ENCODE results near the gene DLG1.

Gene DLG1

DNA sequence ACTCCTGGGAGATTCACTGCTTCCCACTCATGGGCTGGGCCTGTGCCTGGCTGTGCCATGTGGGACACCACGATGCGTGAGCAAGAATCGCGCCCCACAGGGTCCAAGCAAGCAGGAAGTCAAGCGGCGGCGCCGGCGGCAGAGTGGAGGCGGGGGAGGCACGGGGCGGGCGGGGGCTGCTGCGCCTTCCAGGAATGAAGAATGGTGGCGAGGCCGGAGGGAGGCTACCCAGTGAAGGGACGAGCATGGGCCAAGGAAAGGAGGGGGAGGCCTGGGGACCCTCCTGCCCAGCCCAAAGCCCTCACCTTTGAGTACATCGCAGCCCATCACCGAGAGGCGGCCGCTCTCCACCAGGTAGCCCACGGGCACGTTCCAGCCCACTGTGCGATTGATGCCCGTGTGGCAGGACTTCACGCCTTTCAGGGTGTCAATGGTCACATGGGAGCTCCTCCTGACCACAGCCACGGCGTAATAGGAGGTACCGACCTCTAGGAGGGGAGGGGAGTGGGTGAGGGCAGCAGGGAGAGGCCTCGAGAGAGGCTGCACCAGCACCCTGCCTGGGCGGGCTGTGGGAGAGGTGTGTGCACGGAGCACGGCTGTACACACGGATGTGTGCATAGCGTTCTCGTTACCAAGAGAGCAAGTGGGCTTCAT is 274.3 kb downstream of the DLG1 start:
- TF ChIP-seq, protein P1, sequence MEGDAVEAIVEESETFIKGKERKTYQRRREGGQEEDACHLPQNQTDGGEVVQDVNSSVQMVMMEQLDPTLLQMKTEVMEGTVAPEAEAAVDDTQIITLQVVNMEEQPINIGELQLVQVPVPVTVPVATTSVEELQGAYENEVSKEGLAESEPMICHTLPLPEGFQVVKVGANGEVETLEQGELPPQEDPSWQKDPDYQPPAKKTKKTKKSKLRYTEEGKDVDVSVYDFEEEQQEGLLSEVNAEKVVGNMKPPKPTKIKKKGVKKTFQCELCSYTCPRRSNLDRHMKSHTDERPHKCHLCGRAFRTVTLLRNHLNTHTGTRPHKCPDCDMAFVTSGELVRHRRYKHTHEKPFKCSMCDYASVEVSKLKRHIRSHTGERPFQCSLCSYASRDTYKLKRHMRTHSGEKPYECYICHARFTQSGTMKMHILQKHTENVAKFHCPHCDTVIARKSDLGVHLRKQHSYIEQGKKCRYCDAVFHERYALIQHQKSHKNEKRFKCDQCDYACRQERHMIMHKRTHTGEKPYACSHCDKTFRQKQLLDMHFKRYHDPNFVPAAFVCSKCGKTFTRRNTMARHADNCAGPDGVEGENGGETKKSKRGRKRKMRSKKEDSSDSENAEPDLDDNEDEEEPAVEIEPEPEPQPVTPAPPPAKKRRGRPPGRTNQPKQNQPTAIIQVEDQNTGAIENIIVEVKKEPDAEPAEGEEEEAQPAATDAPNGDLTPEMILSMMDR (IDR thresholded peaks at IDR 0.05) = no peak
- Histone ChIP-seq H3K36me3 (no peaks in the 10 kb centered on the region), H3K27ac (no peak overlapping the region), H3K4me1 (ENCODE audit: control insufficient read depth in 1 of 2, insufficient read depth in 1 of 2, low read depth in 1 of 2, low read length in 1 of 2) (peaks cover 5 to 13% of the 10 kb centered on the region in 2 experiments), H3K9me3 (no peaks in the 10 kb centered on the region), H3K4me3 (ENCODE audit: low read depth in 1 of 2, low read length in 1 of 2) (no peak overlapping the region), H3K27me3 (peaks cover 68% of the 10 kb centered on the region)

DNA sequence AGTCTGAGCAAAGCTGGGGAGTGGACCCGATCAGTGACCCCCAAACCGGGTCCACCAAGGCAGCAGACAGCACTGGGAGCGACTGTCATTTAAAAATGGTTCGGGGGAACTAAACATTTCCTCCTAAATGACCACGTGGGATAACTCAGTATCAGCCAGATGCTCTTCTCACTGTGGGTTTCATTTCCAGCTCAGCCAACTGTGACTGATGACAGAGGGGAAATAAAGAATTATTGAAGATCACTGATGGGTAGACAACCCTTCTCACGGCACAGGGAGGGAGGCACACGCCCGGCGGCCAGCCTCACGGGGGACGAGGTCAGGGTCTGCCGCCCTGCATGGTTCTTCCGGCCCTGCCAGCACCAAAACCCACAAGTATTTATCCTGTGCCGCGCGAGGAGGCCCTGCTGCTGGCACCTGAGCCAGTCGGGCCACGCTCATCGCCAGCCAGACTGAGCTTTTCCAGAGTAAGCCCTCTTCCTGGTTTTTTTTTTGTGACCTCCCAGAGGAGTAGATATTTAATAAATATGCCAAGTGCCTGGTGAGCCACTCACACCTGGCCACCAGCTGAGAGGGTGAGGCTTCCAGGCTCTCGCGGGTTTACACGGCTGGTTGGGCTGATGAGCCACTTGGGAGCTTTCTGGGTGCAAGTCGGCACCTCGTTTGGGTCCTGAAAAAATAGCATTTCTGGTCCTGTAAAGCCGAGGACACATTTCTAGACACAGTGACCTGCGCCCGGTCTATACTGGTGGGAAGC is 275.0 kb downstream of the DLG1 start:
- H3K27ac ChIP-seq = no peak overlapping the region
- H3K36me3 ChIP-seq = no peaks in the 10 kb centered on the region
- peaks cover 0 to 6% of the 10 kb centered on the region in 2 experiments for H3K4me1 ChIP-seq (ENCODE audit: control insufficient read depth in 1 of 2, insufficient read depth in 1 of 2, low read depth in 1 of 2, low read length in 1 of 2)
- TF ChIP-seq, protein P1 (IDR thresholded peaks at IDR 0.05) = no peak
- peaks cover 61% of the 10 kb centered on the region for H3K27me3 ChIP-seq
- H3K4me3 ChIP-seq (ENCODE audit: low read depth in 1 of 2, low read length in 1 of 2) = no peak overlapping the region
- no peaks in the 10 kb centered on the region for H3K9me3 ChIP-seq

DNA sequence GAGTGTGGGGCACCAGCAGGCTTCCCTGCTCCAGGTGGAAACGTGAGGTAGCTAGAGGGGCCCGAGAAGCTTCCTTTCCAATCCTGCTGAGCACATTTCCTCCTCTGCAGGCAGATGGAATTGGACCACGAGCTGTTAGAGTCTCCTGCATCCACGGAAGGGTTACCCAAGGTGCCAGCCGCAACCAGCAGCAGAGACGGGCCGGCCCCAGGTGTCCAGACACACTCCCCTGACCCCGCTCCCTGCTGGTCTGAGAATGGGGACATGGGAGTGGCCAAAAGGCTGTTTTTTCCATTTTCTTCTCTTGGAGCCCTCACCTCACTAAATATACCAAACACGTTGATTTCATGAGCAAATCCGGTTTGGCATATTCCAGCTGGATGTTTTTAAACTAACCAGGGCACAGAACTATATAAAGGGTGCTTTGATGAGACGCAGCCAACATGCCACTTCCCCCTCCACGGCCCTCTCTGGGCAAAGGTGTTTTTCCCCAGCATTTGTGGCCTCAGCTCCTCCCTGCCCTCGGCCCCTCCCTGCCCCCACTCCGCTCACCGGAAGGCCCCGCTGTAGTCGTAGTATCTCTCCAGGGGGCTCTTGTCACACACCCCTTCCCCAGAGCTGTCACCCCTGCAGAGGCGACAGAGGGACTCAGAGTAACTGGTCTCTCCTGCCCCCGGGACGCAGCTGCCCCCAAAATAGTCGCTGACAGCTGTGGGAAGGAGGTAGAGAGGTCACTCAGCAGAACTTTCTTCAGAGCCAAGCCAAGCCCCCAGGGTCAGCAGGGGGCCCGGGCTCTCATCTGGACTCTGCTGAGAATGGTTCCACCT is 275.8 kb downstream of the DLG1 start:
- no peak overlapping the region for H3K27ac ChIP-seq

DNA sequence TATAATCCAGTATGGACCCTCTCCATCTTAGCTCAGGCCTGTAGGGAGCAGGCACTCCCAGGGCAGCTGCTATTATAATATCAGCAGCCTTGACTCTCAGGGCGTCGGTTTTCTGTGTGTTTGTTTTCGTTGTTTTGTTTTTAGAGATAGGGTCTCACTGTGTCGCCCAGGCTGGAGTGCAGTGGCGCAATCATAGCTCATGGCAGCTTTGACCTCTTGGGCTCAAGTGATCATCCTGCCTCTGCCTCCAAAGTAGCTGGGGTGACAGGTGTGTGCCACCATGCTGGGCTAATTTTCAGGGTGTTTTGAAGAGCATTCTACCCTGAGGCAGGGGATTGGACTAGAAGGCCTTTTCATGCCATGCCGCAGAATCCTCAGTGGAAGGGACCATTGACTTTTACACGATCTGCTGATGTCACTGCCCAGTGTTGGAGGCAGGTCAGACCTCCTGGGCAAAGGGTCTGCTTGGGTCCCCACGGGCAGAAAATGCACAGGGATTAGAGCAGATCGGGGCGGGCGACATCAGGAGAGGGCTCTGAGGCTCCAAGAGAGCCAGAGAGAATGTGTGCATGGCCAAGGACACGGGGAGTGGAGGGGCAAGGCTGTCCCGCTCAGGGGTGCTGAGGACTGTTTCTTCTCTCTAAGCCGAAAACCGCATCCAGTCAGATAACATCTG is 276.5 kb downstream of the DLG1 start:
- peaks cover 53% of the 10 kb centered on the region for H3K27me3 ChIP-seq
- no peaks in the 10 kb centered on the region for H3K36me3 ChIP-seq
- no peak overlapping the region for H3K4me3 ChIP-seq (ENCODE audit: low read depth in 1 of 2, low read length in 1 of 2)
- peaks cover 0 to 6% of the 10 kb centered on the region in 2 experiments for H3K4me1 ChIP-seq (ENCODE audit: control insufficient read depth in 1 of 2, insufficient read depth in 1 of 2, low read depth in 1 of 2, low read length in 1 of 2)
- TF ChIP-seq, protein P1 (IDR thresholded peaks at IDR 0.05) = no peak
- H3K9me3 ChIP-seq = no peaks in the 10 kb centered on the region
- no peak overlapping the region for H3K27ac ChIP-seq

More for the DNA sequence above, 275.8 kb downstream of the DLG1 start:
- no peak overlapping the region for H3K4me3 ChIP-seq (ENCODE audit: low read depth in 1 of 2, low read length in 1 of 2)
- H3K36me3 ChIP-seq = no peaks in the 10 kb centered on the region
- peaks cover 53% of the 10 kb centered on the region for H3K27me3 ChIP-seq
- TF ChIP-seq, protein P1 (IDR thresholded peaks at IDR 0.05) = no peak
- peaks cover 0 to 6% of the 10 kb centered on the region in 2 experiments for H3K4me1 ChIP-seq (ENCODE audit: control insufficient read depth in 1 of 2, insufficient read depth in 1 of 2, low read depth in 1 of 2, low read length in 1 of 2)
- no peaks in the 10 kb centered on the region for H3K9me3 ChIP-seq

DNA sequence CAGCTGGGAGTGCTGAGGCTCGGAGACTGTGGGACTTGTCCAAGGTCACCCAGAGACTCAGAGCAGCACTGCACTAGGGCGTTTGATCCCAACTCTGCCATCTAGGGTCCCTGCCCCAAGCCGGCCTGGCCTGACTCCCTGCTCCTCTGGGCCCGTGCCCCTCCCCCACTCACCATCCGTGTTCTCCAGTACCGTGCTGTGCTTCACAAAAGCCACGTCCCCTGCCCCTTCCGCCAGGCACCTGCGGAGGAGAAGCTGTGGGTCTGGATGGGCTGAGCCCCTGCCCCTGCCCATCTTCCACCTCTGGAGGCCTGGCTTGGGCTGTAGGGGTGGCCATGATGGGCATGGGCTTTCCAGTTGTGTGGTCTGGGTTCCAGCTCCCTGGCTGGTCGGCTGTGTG is 277.2 kb downstream of the DLG1 start:
- no peaks in the 10 kb centered on the region for H3K36me3 ChIP-seq
- H3K4me1 ChIP-seq (ENCODE audit: control insufficient read depth in 1 of 2, insufficient read depth in 1 of 2, low read depth in 1 of 2, low read length in 1 of 2) = peaks cover 0 to 6% of the 10 kb centered on the region in 2 experiments
- peaks cover 53% of the 10 kb centered on the region for H3K27me3 ChIP-seq
- TF ChIP-seq, protein P1 (IDR thresholded peaks at IDR 0.05) = no peak
- H3K4me3 ChIP-seq (ENCODE audit: low read depth in 1 of 2, low read length in 1 of 2) = no peak overlapping the region
- H3K9me3 ChIP-seq = no peaks in the 10 kb centered on the region
- H3K27ac ChIP-seq = no peak overlapping the region
